GM20000 (cell line): ENCODE measurements around the gene DMAP1.

ENCODE experiments used
- DNase-seq: peaks from one replicate; pipeline ENCODE4 v3.0.0; 2012; ENCODE audit warnings: low spot score
- TF ChIP-seq, protein P1 (sequence below): IDR thresholded peaks from 2 replicates; pipeline ENCODE4 v1.5.1; 2012; ENCODE audit warnings: mild to moderate bottlenecking, control low read depth; ENCODE audit errors: extremely low read depth, missing control alignments

Gene DMAP1

GRCh38 chr1:44229435-44230167, 16.3 kb downstream of the DMAP1 start:
- no peak for DNase-seq
- TF ChIP-seq, protein P1, sequence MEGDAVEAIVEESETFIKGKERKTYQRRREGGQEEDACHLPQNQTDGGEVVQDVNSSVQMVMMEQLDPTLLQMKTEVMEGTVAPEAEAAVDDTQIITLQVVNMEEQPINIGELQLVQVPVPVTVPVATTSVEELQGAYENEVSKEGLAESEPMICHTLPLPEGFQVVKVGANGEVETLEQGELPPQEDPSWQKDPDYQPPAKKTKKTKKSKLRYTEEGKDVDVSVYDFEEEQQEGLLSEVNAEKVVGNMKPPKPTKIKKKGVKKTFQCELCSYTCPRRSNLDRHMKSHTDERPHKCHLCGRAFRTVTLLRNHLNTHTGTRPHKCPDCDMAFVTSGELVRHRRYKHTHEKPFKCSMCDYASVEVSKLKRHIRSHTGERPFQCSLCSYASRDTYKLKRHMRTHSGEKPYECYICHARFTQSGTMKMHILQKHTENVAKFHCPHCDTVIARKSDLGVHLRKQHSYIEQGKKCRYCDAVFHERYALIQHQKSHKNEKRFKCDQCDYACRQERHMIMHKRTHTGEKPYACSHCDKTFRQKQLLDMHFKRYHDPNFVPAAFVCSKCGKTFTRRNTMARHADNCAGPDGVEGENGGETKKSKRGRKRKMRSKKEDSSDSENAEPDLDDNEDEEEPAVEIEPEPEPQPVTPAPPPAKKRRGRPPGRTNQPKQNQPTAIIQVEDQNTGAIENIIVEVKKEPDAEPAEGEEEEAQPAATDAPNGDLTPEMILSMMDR = no peak

DNA sequence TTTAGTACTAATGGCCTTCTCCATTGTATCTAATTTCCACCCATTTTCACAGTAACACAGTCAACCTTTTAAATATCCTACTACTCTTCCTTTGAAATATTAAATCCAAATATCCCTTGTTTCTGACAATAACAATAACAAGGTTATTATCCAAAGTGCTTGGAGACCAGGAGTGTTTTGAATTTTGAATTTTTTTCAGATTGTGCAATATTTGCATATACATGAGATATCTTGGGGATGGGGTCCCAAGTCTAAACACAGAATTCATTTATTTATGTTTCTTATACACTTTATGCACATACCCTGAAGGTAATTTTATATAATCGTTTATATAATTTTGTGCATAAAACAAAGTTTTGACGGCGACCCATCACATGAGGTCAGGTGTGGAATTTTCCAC, 17.5 kb downstream of the DMAP1 start:
- DNase-seq = no peak
- TF ChIP-seq, protein P1 = no peak

GRCh38 chr1:44233593-44233992, 20.3 kb downstream of the DMAP1 start:
- DNase-seq = no peak
- TF ChIP-seq, protein P1 = no peak

- DNase-seq = no peak
- TF ChIP-seq, protein P1 = no peak
Measured at GRCh38 chr1:44235808-44236207, 22.5 kb downstream of the DMAP1 start.

DNA sequence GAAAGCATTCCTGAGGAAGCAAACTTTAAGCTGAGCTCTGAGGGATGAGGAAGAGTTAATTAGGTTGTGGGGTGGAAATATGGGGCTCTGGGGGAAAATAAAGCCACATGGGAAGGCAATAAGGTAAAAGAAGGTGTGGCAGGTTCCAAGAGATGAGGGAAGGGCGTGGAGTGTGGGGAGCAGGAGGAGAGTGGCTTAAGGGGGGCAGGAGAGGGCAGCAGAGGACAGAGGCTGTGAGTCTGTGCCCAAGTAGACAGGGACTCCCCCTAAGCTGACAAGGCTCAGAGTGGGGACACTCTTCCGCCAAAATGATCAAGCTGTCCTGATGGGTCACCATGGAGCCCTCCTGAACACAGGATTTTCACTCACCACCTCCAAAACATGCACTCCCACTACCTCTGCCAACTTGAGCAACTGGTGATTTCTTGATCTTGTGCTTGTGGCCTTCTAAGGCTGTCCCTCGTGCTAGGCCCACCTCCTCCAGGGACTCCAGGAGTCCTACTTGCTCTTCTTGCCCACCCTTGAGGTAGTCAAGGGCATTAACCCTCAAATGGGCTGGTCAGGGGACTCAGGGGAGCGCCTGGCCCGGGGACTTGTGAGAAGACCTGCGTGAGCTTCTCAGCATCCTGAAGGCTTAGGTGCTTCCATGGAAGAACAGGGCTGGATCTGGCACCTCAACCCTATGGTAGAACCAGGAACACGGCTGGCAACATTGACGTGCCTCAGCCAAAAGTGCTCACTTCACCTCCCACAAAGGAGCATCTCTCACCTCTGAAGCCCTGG, 23.4 kb downstream of the DMAP1 start:
- TF ChIP-seq, protein P1 = no peak
- DNase-seq = no peak

DNA sequence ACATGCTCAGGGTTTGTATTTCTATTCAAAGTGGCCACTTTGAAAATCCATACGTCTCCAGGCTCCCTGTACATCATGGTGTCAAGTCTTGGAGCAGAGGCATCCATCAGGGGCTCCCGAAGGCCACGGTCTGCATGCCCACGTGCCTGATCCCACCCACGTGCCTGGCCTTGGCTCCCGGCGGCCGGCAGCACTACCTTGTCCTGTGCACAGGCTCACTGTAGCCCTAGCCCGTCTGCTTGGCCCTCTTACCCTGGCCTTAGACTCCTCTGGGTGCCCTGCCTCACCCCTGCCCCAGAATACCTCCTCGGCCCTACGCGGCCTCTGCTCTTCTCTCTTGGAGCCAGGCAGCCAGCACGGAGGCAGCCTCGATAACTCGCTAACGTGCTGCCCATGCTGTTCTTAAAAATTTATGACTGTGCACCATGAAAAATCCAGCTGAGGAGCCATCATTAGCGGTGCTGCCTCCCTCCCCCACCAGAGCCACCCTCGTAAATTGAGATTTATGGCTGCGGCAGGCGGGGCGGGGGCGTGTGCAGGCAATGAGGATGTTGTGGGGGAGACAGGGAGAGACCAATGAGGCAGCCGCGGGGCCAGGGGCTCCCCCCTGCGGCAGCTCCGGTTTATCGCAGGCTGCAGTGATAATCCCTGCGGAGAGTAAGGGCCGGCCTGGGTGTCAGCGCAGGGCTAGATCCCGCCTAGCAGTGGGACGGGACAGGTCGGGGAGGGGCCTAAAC, 24.6 kb downstream of the DMAP1 start:
- DNase-seq = peak; percentile 80
- TF ChIP-seq, protein P1 = peak; percentile 73

GRCh38 chr1:44238660-44239059, 25.4 kb downstream of the DMAP1 start:
- no peak for DNase-seq
- TF ChIP-seq, protein P1 = no peak
